Osteocyte (in vitro differentiated cells): ENCODE results near the gene ZFP92. TPM values are rescaled to one million over a fixed set of nuclear protein-coding genes. Genes with fewer than 3 reads are reported as not detected.

Experiments used
- DNase-seq: peaks from one replicate; pipeline ENCODE4 v3.0.0; 2021; ENCODE audit warnings: mixed read lengths; ENCODE audit not compliant: unreplicated experiment; ENCODE audit errors: extremely low spot score
- H3K27ac Mint-ChIP-seq: one replicate; pipeline ENCODE4 v1.8.0; 2021; ENCODE audit warnings: mild to moderate bottlenecking, mixed read lengths; ENCODE audit not compliant: unreplicated experiment
- H3K27me3 Mint-ChIP-seq: one replicate; pipeline ENCODE4 v1.8.0; 2021; ENCODE audit warnings: mixed read lengths; ENCODE audit not compliant: unreplicated experiment
- H3K36me3 Mint-ChIP-seq: one replicate; pipeline ENCODE4 v1.8.0; 2021; ENCODE audit warnings: mixed read lengths; ENCODE audit not compliant: unreplicated experiment
- H3K4me1 Mint-ChIP-seq: one replicate; pipeline ENCODE4 v1.8.0; 2021; ENCODE audit warnings: mixed read lengths; ENCODE audit not compliant: unreplicated experiment
- H3K4me3 Mint-ChIP-seq: one replicate; pipeline ENCODE4 v1.8.0; 2021; ENCODE audit warnings: mild to moderate bottlenecking, moderate library complexity, mixed read lengths; ENCODE audit not compliant: unreplicated experiment
- H3K9me3 Mint-ChIP-seq: one replicate; pipeline ENCODE4 v1.8.0; 2021; ENCODE audit warnings: mixed read lengths; ENCODE audit not compliant: unreplicated experiment
- CTCF ChIP-seq: fragments of 200-600 bp; sonication (generic); IDR thresholded peaks from 2 replicates; pipeline ENCODE4 v1.5.0; 2021; ENCODE audit warnings: antibody characterized with exemption, mild to moderate bottlenecking, moderate library complexity
- total RNA-seq: library from RNA; stranded (reverse); gene quantifications from 2 replicates; pipeline ENCODE4 v1.2.1, GENCODE V29; 2021

Gene ZFP92
- total RNA-seq, 1 donor from 2014 or later = 0.05 TPM

DNA sequence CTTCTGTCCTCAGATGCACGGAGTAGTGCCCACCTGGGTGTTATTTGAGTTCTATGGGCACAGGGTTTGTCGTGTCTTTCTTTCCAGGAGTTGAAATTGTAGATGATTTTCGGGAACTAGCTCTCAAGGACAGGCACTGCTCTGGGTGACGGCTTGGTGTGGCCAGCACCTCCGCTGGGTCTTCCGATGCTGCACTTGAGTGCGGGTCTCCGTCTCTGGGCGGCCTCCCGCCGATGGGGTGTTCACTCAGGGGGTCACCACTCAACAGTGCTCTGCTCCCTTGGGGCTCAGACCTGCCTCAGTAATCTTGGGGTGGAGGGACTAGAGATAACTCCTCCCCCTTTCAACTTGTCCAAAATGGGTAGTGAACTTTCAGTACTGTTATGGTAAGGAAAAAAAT is 2.5 kb downstream of the ZFP92 start:
- Mint-ChIP-seq H3K27me3 (peaks cover 4% of the 10 kb centered on the region), H3K4me3 (no peak overlapping the region), H3K4me1 (no peaks in the 10 kb centered on the region), H3K27ac (no peak overlapping the region), H3K9me3 (no peaks in the 10 kb centered on the region), H3K36me3 (no peaks in the 10 kb centered on the region)
- TF ChIP-seq CTCF = no peak
- DNase-seq = no peak

DNA sequence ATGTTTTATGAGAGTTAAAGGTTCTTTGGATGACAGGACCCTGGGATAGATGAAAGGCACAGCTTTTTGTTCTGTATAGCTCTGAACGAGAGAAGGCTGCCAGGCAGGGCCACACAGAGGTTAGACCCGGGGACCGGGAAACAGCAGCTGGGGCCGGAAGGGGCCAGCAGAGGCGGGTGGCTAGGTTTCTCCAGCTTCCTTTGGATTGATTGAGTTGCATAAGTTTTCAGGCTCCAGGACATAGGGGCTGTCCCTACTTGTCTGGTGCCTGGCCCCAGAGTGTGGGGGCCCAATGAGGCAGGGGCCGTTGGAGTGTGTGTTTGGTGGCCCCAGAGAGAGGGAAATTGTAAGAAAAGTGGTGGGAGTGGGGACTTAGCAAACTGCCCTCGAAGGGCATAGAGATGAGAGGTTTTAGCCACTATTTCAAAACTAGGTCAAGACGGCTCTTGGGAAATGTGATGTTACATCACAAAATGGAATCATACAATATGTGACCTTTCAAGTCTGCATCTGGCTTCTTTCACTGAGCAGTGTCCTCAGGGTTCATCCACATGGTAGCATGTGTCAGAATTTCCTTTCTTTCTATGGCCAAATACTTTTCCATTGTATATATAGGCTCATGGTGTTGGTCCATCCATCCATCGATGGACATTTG is 3.7 kb downstream of the ZFP92 start:
- H3K9me3 Mint-ChIP-seq = no peaks in the 10 kb centered on the region

DNA sequence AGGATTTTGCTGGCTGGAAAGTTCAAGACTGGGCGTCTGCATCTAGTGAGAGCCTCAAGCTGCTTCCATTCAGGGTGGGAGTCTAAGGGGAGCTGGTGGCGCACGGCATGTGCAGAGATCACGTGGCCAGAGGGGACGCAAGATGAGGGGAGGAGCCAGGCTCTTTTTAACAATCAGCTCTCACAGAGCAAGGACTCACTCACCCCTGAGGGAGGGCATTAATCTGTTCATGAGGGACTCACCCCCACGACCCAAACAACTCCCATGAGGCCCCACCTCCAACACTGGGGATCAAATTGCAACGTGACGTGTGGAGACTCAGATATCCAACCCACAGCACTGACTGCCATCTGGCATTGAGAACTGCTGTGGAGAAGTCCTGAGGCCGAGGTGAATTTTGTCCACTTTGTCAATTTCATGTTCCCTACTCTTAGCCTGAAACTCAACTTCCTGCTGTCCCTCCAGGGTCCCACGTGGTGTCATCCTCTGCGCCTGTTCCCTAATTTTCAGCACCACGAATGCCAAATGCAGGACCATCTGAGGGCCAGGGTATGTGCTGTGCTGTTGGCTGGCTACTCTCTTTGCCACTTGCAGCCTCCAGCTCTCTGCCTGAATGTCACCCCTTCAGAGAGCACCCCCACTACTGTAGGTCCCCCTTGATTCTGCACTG is 5.6 kb downstream of the ZFP92 start:
- Mint-ChIP-seq H3K27me3 (peaks cover 3% of the 10 kb centered on the region), H3K27ac (no peak overlapping the region), H3K4me3 (no peak overlapping the region), H3K9me3 (no peaks in the 10 kb centered on the region), H3K36me3 (no peaks in the 10 kb centered on the region), H3K4me1 (no peaks in the 10 kb centered on the region)
- TF ChIP-seq CTCF = no peak
- DNase-seq = no peak

More for the DNA sequence above, 3.7 kb downstream of the ZFP92 start:
- no peak for DNase-seq
- Mint-ChIP-seq H3K4me1 (no peaks in the 10 kb centered on the region), H3K27ac (no peak overlapping the region), H3K4me3 (no peak overlapping the region), H3K36me3 (no peaks in the 10 kb centered on the region), H3K27me3 (peaks cover 4% of the 10 kb centered on the region)
- no peak for TF ChIP-seq CTCF

DNA sequence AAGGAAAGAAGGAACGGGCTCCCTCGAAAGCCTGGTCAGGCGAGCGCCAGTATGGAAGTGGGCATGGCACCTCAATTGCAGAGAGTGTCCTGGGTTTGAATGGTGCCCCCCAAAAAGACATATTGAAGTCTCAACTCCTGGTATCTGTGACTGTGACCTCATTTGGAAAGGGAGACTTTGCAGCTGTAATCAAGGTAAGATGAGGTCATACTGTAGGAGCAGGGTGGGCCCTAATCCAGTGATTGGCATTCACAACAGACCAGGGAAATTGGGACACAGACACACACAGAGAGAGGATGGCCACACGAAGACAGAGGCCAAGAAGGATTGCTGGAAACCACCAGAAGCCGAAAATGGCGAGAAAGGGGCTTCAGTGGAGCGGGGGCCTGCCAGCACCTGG is 6.4 kb downstream of the ZFP92 start:
- no peak for DNase-seq
- Mint-ChIP-seq H3K9me3 (no peaks in the 10 kb centered on the region), H3K27ac (no peak overlapping the region), H3K4me3 (no peak overlapping the region), H3K4me1 (no peaks in the 10 kb centered on the region), H3K27me3 (no peaks in the 10 kb centered on the region), H3K36me3 (no peaks in the 10 kb centered on the region)
- TF ChIP-seq CTCF = no peak

GRCh38 chrX:153420851-153421599 is 9.8 kb downstream of the ZFP92 start:
- no peak overlapping the region for H3K27ac Mint-ChIP-seq
- H3K4me1 Mint-ChIP-seq = no peaks in the 10 kb centered on the region
- no peak for TF ChIP-seq CTCF
- H3K9me3 Mint-ChIP-seq = no peaks in the 10 kb centered on the region
- no peak for DNase-seq
- no peaks in the 10 kb centered on the region for H3K36me3 Mint-ChIP-seq
- H3K4me3 Mint-ChIP-seq = no peak overlapping the region
- H3K27me3 Mint-ChIP-seq = peaks cover 7% of the 10 kb centered on the region
